Testis (tissue), 3 donors: ENCODE data around the gene ETS2. TPM values are rescaled to one million over a fixed set of nuclear protein-coding genes. Genes with fewer than 3 reads are reported as not detected.

Source experiments
- DNase-seq: peaks from one replicate; pipeline ENCODE4 v3.0.0-alpha.2; 2019
- H3K27ac ChIP-seq, 2 donors: fragments of 200-600 bp; sonication (generic); one replicate each; pipeline ENCODE4 v1.5.1; 2019
- H3K27me3 ChIP-seq: fragments of 200-600 bp; sonication (generic); one replicate; pipeline ENCODE4 v1.5.1; 2019
- H3K36me3 ChIP-seq: fragments of 200-600 bp; sonication (generic); one replicate; pipeline ENCODE4 v1.5.1; 2017; ENCODE audit warnings: low read depth; ENCODE audit errors: missing control alignments
- H3K4me1 ChIP-seq: fragments of 200-600 bp; sonication (generic); one replicate; pipeline ENCODE4 v1.5.1; 2019
- H3K4me3 ChIP-seq, 2 donors: fragments of 200-600 bp; sonication (generic); one replicate each; pipeline ENCODE4 v1.5.1; 2017 to 2019
- H3K9me3 ChIP-seq: fragments of 200-600 bp; sonication (generic); one replicate; pipeline ENCODE4 v1.5.1; 2017
- POLR2A ChIP-seq: fragments of 450-650 bp; IDR thresholded peaks from one replicate; pipeline ENCODE4 v1.6.1; 2017; ENCODE audit warnings: antibody characterized with exemption, mild to moderate bottlenecking, moderate library complexity
- WGBS, 2 donors: methylation state at CpG; one replicate each; pipeline ENCODE4 v1.1.5; 2018; 5-methylcytosine and 5-hydroxymethylcytosine counted together
- intact Hi-C: fragments of 100-400 bp; cut with DNase I; formaldehyde crosslinking; loops from one replicate; pipeline ENCODE4 v1.15.1; 2023; ENCODE audit warnings: low total_unique reads
- polyA plus RNA-seq: library from polyadenylated mRNA; stranded (reverse); fragments of 350-450 nt; fragmentation: Illumina TruSeq; extraction: RNeasy Lipid Tissue Mini Kit (QIAGEN cat#74804); gene quantifications from one replicate; pipeline ENCODE4 v1.2.3, GENCODE V29; 2014; ENCODE audit warnings: low read depth, low replicate concordance; ENCODE audit not compliant: insufficient read depth
- total RNA-seq, 2 donors: library from RNA; depleted of rRNA; stranded (reverse); fragments of >200 nt; gene quantifications; one replicate each; pipeline ENCODE4 v1.2.3, GENCODE V29; 2016
- TF ChIP-seq, protein P1 (sequence below), 3 experiments: fragments of 450-650 bp in 2 of 3; fragments of 200-600 bp in 1 of 3; sonication (generic) in 1 of 3; IDR thresholded peaks; one replicate each; pipeline ENCODE4 v1.5.1; 2016 to 2019; ENCODE audit warnings: antibody characterized with exemption in 3 of 3, mild to moderate bottlenecking in 2 of 3, moderate library complexity in 1 of 3

Gene ETS2
- total and polyA plus RNA-seq, 3 donors from 2014 or later = 13.3 to 19.8 (median 16.2) TPM

DNA sequence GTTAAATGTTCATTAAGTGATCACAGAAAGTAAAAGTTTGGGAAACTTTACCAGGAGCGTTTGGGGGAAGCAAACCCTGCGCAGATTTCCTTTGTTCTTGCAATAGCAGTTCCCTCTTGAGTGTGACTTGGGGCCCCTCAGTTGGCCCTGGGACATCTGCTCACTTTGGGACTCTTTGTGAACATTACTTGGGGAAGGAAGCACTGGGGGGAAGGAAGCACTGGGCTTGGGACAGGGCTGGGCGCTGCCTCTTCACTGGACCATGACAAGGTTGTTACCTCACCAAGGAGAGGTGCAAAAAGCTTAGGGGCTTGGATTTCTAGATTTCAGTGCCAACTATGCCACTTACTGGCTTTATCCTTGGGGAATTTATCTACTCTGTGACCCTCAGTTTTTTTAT, 63.5 kb downstream of the ETS2 start:
- no peak for TF ChIP-seq POLR2A
- TF ChIP-seq, protein P1, sequence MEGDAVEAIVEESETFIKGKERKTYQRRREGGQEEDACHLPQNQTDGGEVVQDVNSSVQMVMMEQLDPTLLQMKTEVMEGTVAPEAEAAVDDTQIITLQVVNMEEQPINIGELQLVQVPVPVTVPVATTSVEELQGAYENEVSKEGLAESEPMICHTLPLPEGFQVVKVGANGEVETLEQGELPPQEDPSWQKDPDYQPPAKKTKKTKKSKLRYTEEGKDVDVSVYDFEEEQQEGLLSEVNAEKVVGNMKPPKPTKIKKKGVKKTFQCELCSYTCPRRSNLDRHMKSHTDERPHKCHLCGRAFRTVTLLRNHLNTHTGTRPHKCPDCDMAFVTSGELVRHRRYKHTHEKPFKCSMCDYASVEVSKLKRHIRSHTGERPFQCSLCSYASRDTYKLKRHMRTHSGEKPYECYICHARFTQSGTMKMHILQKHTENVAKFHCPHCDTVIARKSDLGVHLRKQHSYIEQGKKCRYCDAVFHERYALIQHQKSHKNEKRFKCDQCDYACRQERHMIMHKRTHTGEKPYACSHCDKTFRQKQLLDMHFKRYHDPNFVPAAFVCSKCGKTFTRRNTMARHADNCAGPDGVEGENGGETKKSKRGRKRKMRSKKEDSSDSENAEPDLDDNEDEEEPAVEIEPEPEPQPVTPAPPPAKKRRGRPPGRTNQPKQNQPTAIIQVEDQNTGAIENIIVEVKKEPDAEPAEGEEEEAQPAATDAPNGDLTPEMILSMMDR (IDR thresholded peaks at IDR 0.05) = no peak
- no peaks in the 10 kb centered on the region for H3K9me3 ChIP-seq
- no peak for DNase-seq
- no peak overlapping the region for H3K27ac ChIP-seq
- H3K27me3 ChIP-seq = no peaks in the 10 kb centered on the region
- no peaks in the 10 kb centered on the region for H3K4me1 ChIP-seq
- 82 to 91% methylated on average over 3 of the region's 3 CpGs for WGBS, 2 donors
- no peaks in the 10 kb centered on the region for H3K36me3 ChIP-seq
- no peak overlapping the region for H3K4me3 ChIP-seq
- intact Hi-C loops = no loop called here

DNA sequence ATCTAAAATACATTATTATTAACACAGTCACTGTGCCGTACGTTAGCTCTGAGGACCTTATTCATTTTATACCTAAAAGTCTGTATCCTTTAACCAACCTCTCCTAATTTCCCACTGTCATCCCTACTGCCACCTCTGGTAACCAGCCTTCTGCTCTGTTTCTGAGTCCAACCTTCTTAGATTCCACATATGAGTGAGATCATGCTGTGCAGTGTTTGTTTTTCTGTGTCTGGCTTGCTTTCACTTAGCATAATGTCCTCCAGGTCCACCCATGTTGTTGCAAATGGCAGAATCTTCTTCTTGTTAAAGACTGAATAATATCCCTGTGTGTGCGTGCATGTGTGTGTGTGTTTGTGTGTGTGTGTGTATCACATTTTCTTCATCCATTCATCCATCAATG, 64.2 kb downstream of the ETS2 start:
- TF ChIP-seq POLR2A = no peak
- TF ChIP-seq, protein P1 (IDR thresholded peaks at IDR 0.05) = no peak
- Histone ChIP-seq H3K36me3 (no peaks in the 10 kb centered on the region), H3K27me3 (no peaks in the 10 kb centered on the region), H3K4me1 (no peaks in the 10 kb centered on the region), H3K9me3 (no peaks in the 10 kb centered on the region), H3K4me3 (no peak overlapping the region), H3K27ac (no peak overlapping the region)
- 79 to 92% methylated on average over 3 of the region's 3 CpGs for WGBS, 2 donors
- DNase-seq = no peak
- intact Hi-C loops = no loop called here
